Hindlimb muscle (tissue), 1 donor: ENCODE results near the gene SNRPA1. TPM values are rescaled to one million over a fixed set of nuclear protein-coding genes. Genes with fewer than 3 reads are reported as not detected.
"Not testable (repeated sequence)": the region's sequence is repeated elsewhere in the genome, so short reads cannot be mapped to it uniquely, and the experiment has no call there.

Experiments
- DNase-seq: peaks from one replicate; pipeline ENCODE4 v3.0.0-alpha.2; 2013
- polyA plus RNA-seq: library from polyadenylated mRNA; unstranded; fragments of 120-200 nt; gene quantifications from one replicate; pipeline ENCODE4 v1.2.1, GENCODE V29; 2013; ENCODE audit not compliant: insufficient read length

The SNRPA1 gene
- polyA plus RNA-seq: 34.1 TPM

DNA sequence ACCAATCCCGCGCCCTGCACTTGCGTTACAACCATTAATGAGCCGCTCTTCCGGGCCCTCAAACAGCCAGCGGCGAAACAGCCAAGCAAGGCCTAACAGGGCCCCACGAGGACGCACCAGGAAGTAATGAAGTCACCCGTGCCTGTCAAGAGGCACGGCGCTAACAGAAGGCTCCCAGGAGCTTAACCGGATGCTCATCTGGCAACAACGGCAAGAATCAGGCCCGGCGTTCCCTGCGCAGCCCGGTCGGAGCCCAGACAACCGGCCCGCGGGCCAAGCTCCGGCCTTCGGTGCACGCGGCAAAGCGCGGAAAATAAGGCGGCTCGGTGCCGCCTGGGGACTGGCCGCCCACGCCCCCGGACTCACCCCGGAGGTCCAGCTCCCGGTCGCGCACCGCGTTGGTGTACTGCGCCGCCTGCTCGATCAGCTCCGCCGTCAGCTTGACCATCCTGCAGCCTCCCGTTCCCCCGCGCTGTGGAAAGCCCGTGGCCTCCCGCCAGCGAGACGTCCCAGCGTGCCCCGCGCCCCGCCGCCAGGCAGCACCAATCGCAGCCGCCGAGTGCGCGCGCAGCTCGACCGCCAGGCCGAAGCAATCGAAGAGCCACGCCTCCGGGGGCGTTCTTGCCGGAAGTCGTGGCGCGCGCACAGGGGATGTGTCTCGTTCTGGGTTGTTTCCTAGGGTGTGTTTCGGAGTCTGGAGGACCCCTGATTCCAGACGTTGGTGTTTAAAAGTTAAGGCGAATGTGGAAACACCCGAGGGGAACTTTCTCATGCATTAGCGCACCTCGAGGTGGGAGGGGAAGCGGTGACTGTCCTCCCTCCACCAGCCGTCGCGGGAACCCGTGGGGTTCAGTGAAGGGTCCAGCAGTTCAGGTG lies at the start of gene SNRPA1:
Gene SNRPA1, minus strand, starts transcription at position 518 of the 876 bp plus-strand sequence. Its CDS starts 70 bp downstream, at position 448.
- DNase-seq: peak; percentile 98

DNA sequence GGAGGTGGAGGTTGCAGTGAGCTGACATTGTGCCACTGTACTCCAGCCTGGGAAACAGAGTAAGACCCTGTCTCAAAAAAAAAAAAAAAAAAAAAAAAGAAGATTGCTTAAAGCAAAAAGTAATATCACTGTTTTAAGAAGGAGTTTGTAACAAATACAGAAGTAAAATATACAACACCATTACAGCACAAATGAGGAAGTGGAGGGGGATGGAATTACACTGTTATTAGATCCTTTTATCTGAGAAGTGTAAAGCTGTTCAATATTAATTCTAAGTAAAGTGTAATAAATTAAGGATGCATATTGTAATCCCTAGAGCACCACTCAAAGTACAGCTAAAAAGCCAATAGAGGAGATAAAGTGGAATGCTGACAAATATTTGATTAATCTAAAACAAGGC lies 47.0 kb upstream of the SNRPA1 start:
- DNase-seq: no peak

DNA sequence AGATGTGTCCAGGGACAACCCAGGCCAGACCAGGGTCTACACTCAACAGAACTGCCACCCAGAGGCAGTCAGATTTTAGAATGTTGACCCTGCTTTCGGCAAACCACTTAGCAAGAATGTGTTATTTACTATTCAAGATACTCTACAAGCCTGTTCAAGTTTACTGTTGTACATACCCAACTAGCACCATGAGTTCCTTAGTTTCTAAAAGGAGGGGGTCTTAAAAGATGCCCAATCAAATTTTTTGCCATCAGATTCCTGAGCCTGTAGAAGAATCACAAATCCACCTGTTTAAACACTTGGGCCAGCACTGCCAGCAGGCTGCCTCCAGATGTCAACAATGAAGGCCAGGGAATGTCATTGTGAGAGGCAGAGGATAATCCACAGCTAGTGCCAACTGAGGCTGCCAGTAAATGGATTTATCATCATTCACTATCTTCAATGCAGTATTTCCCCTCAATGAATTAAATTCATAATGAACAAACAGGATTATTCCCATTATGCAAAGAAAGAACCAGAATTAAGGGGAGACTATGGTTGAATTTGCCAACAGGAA lies 43.5 kb upstream of the SNRPA1 start:
- DNase-seq: no peak

DNA sequence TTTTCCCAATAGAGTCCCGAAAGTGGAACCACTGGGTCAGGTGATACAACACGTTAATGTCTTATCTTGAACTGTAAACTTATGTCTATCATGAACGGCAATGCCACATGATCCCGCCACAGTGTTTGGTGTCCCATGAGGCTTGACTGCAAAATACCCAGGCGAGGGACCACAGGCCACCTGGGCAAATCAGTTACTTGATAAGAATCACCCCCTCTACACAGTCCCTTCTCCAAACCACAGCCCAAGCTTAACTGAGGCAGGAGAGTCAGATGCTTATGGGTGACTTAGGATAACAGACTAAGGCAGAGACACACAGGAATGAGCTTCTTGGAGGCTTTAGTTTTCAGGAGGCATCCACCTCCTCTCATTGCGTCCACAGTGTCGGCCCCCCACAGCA lies 42.9 kb upstream of the SNRPA1 start:
- DNase-seq: no peak

DNA sequence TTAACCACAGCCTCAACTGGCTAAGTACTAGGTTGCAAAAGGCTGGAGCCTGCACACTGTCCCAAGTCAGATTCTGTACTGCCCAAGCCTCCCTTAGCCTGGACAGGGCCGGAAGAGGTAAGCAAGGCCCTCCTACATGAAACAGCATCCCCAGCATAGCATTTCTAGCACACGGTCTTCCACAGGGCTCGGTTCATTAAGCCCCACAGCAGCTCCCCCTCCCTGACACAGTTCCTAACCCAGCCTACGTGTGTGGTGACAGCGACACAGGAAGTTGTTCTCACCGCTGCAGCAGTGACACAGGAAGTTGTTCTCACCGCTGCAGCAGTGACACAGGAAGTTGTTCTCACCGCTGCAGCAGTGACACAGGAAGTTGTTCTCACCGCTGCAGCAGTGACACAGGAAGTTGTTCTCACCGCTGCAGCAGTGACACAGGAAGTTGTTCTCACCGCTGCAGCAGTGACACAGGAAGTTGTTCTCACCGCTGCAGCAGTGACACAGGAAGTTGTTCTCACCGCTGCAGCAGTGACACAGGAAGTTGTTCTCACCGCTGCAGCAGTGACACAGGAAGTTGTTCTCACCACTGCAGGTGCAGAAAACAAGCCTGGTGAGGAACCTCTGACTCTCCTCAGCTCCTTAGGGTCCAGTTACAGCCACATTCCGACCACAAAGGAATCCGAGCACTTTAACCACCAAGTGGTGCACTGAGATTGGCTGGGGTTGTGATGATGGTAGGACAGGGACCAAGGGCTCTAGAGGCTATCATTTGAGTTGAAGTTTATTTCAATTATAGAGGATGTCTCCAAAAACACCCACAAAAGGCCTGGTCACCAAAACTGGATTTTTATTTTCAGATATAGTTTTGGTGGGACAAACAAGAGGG lies 39.1 kb upstream of the SNRPA1 start:
- DNase-seq: not testable (repeated sequence)

DNA sequence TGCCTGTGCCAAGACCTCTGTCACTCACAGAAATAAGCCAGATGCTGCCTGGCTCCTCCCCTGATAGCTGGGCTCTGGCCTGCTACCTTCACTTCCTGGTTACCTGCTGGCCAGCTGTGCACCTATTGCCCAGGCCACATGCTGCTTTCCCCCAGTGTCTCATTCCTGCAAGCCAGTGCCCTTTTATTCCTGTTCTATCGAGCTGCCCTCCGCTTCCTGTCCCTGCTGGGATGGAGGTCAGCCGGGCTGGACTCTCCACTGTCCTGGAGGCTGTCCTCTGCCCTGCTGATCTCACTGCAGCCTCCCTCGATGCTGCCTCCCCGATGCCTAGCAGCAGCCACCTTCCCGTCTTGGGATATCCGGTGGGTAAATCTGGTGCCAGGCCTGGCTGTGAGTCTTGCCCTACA lies 37.0 kb upstream of the SNRPA1 start:
- DNase-seq: no peak

DNA sequence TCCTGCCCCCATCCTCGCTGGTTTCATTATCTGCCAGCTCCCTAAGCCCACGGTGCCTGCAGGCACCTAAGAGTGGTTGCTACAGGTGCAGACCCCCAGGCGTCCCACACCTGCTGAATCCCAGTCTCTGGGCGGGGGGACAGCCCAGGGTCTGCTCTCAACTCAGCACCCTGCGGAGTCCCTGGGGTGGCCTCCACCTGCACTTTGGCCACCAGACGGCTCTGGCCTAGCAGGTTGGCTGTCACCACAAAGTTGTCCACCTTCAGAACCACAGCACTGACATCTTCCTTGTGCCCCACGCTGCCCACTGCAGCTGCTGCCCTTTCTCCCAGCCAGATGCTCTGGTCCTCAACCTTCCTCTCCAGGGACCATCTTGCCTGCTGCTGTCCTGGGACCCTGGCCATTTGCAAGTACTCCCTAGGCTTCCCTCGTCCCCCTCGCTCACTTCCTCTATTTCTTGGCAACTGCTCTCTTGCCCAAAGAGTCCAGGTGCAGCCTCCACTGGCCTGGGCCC lies 34.9 kb upstream of the SNRPA1 start:
- DNase-seq: no peak

DNA sequence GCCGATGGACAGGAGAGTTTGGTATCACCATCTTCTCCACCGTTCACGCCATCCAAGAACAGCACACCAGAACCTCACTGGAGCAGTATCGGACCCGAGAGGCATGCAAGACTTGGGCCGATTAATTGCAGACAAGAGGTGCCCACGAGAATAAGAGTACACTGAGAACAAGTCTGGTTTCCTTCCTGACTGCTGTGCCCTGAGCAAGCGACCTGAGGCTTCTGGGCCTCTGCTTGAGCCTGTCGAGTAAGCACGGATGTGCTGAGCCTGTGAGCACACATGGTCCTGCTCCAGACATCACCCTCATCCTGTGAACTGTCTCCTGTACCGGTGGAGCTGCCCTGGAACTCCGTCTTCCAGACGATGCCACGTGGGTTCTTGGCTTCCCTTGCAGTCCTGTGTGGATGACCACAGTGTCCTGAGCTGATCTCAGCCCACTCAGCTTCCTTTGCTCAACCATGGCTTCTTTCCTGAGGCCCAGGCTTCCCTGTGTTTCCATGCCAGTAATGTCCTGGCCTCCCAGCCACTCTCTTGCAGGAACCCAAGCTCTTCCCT lies 34.3 kb upstream of the SNRPA1 start:
- DNase-seq: no peak

DNA sequence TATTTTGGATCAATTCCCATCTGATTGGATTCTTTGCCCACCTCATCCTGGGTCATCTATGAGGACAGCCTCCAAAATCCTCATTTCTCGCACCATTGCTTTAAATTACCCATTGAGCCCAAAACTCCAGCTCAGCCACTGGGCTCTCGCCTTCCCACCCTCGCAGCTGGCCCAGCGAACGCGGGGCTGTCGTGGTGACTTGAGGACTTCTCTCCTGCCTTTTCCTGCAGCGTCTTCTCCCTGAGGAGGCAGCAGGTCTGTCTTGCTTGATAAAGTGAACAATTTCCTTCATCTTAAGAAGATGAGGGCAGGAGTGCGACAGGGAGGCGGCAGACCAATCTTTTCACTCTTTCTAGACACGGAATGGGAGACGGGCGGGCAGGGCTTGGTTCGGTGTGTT lies 33.0 kb upstream of the SNRPA1 start:
- DNase-seq: no peak

DNA sequence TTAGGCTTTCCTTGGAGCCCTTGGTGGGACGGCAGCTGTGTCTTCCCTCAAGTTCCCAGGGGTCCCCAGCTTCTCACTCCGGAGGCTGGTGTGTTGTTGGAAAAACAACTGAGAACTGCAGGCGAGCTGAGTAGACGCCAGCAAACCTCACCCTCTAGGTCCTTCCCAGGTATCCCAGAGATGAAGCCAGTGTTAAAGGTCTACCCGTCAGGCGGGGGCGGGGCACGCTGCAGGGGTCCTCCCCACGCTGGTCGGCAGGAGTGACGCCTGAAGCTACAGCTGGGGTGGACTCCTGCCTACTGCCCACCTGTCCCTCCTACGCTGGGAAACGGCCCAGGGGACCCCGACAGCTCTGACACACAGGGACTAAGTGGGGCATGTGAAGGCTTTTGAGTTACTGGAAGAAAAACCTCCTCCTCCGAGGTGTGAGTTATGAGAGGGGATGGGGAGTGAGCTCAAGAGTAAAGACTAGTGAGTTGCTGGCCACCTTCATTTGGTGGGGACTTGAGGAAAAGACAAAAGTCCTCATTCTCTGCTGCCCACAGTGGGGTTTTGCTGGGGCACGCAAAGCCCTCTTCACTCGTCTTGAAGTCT lies 32.2 kb upstream of the SNRPA1 start:
- no peak for DNase-seq

DNA sequence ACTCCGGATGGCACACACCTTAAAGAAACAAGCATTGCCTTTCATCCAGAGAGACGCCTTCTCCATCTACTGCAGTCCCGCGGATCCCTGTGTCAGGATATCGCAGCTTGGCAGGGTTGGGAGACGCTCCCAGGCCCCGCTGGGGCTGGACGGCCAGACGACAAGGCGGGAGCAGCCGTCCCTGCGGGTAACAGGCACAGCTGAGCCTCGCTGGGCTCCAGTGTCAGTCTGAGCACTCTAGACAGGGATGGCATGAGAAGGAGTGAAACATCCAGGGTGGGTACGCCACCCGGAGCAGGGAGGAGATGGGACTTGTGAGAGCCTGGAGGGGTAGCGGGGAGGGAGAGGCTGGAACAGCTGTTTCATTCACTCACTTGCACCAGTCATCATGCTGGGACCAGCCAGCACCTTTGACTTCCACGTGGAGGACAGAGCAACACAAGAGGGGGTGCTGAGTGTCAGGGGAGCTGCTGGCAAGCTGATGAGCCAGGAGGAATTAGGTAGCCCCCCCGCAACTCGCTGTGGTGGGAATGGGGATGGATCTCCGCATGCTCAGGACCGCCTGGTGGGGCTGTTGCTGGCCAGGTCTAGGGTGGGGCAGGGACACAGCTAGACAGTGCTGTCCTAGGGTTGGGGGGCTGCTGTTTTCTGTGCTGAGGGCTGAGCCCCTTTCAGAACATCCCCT lies 31.6 kb upstream of the SNRPA1 start:
- DNase-seq: no peak

DNA sequence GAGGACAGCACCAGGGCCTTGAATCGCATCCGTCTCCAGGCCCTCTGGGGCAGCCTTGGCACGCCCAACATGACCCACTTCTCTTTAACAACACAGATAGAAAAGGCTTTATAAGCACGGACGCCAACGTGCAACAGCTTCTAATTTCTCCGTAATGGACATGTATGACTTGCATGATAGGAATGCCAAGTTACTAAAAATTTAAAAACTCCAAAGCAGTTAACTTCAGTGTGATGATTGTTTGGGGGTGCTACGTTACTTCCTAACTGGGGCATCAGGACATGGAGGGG lies 30.9 kb upstream of the SNRPA1 start:
- no peak for DNase-seq

DNA sequence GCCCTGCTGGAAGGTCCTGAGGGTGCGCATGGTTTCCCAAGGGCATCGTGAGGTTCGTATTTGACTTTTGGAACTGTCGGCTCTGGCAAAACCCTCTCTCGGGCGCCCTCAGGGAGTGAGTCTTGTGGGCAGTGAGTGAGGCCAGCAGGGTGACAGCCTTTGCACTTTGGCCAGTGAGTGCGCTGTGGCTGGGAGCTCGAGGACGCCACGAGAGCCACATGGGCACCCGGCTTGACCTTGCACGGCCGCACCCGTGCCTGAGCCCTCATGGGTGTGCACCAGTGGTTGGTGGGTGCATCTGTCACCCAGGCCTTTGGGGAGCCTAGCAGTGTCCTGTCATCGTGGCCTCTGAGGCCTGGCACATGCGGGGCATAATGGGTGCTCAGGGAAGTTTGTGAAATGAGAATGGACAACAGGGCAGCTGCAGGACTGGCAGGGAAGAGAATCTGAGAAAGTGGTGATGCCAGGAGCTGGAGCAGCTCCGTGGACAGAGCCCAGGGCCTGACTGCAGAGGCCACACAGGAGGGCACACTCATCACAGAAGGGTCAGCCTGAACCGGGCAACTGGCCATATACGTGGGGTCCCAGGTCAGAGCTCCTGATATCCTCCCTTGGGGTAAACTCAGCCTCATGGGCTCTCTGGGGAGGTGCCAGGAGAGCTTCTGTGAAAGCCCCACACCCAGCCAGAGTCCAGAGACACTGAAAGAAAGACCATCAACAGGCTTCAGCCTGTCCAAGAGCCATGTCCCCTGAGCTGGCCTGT lies 30.4 kb upstream of the SNRPA1 start:
- DNase-seq: no peak

DNA sequence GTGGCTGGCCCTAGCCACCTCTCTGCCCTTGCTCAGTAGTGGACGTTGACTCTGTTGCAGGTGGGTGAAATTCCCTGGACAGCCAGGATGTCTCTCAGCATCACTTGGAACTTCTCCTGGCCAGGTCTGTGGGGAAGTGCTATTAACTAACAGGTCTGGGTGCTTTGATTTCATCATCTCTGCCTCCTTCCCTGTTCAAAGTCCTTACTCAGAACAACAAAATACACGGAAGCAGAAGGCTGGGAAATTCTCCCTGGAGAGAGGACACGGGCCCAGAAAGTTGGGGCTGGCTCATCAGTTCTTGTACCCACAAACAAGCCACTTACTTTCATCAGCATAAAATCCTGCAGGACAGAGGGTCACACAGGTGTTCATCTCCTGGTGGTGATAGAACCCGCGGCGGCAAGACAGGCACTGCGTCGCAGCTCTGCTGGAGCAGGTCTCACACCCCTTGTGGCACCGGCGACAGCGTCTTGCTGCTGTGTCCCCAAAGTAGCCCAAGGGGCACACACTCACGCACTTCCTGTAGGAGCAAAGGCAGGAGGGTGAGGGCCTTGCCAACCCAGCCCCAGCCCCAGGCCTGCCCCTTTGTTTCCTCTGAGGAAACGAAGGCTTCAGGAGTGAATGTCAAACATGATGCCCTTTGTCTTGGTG lies 29.6 kb upstream of the SNRPA1 start:
- DNase-seq: no peak

DNA sequence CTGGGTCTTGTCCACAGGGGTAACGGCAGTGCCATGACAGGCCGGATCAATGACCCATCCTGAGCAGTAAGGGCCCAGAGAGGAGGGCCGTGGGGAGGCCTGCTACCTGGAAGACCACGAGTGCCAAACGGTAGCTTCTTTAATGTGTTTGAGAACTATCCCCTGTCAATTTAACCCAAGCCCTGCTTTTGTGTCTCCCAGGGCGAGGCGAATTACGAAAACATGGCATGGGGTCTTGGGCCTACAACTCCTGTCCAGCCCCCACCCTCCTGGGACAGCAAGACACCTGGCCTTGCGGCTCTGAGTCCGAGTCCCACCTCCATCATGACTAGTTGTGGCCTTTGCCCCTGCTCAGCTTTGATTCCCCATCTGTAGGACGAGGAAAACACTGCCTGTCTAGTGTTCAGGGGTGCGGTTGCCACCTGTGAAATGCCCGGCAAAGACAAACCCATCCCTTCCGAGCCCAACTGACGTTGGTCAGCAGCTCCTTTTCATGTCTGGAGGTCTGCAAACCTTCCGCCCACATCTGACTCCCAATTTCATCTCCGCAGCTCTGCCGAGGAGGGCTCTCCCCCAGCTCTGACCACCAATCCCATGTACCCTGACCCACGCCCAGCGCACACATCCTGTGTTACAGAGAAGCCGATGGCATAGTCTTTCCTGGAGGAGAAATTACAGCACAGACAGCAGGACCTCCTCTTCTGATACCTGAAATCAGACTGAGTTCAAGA lies 28.9 kb upstream of the SNRPA1 start:
- DNase-seq: no peak

DNA sequence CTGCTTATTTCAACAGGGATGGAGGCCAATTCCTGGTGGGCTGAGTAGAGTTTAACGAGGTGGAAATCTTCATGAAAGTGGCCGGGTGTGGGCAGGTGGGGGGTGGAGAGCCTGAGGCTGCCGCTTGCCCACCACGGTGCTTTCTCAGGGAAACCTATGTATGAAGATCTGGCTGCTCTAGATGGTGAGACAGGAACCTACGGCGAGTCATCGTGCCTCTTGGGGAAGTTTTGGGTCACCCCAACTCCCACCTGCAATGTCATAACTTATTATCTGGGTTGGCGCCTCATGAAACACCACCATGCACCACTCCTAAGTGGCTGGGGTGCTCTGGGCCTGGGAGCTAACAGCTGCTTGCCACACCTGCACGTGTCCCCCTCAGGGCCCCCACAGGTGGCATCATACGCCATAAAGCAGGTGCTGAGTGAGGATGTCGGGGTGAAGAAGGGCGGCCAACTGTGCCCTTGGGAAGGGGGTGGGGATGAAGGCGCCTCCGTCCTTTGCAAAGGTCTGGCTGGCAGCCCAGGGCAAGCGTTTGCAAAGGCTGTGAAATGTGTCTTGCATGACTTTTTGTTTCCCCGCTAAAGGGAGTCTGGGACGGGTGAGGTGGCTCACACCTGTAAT lies 27.9 kb upstream of the SNRPA1 start:
- no peak for DNase-seq

DNA sequence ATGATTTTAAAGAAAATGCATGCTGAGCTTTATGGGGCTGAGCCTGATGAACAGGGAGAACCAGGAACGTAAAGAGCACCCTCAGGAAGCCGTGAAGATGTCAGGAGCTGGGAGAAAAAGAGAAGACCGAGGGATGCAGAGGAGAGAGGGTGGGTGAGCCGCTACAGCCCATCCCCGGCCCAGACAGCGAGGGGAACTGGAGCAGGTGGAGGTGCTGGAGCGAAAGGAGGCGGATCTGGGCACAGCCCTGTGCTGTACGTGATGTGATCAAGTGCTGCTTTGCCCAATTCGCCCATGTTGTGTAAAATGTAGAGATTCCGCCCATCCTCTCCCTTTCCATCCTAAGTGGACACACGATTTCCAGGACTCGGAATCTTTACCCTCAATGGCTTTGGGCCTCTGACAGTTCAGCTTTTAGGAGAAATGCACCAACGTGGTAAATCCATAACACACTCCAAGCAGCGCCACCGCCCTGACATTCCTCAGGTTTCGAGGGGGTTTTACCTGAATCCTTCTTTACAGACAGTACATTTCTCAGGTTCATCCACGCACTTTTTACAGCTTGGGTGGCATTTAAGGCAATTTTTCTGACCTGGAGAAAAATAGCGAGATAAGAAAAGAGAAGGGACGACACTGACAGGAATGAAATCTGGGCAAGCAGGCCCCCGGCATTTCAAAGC lies 27.1 kb upstream of the SNRPA1 start:
- no peak for DNase-seq

DNA sequence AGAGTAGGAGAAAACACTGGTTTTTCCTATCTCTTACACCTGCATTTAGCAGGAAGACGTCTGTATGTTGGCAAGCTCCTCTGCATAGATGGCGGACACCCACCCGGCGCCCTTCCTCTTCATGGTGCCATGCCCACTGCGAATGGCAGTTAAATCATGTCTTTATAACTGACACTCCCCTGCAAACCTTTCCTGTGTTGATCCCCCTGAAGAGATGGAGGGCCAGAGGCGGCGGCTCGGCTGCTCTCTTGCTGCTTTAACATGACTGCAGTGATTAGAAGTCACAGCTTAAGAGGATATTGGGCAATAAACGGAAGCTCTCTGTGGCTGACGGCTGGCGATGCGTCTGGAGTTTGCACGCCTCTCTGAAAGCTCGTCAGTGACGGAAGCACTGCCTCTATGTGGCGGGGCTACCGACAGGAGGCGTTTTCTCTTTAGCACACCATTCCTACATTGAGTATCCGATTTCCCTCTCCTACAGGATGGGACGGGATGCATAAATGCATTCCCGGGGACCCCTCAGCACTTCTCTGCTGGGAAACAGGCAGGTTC lies 25.5 kb upstream of the SNRPA1 start:
- DNase-seq: no peak
